Measurements from ENCODE around the gene ZNF141.

GRCh38 chr4:337143-337931 lies at the start of gene ZNF141:
- no peak for TF ChIP-seq CTCF (IDR thresholded peaks at IDR 0.05)
- TF ChIP-seq POLR2A (IDR thresholded peaks at IDR 0.05): peak; percentile 35 to 67
